ENCODE results near the gene SKAP2.

The SKAP2 gene

DNA sequence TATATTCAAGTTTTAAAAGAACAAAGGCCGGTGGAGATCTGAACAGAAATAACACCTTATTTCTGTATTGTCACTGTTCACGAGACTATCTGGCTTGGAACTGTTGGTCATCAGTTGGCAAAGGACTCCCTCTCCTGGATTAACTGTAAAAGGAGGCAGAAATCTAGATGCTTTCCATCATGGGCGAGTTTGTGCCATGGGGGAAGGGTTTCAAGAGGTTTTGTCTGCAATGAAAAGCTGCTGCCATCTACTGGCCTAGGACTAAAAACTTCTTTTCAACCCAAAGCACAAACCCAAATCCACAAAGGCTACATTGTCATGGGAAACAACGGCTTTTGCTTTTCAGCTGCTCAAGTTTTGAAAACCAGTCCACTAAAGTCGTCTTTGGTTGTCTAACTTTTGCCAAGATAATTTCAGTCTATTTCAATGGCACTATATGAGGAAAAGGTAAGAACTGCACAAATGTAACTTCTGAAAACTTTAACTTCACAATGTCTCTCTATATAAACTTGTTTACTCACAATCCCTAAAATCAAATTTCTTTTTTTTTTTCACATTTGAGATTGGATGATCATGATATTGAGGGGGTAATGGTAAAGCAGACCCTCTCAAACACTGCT, 196.8 kb downstream of the SKAP2 start:
- no peak overlapping the region for H3K27ac ChIP-seq (ENCODE audit: low read length)
- H3K4me3 ChIP-seq (ENCODE audit: low read length): no peak overlapping the region
- whole genome bisulfite sequencing (ENCODE audit: insufficient coverage, insufficient read length): no CpG with 5 or more reads among the region's 5 CpGs
- no peaks in the 10 kb centered on the region for H3K4me1 ChIP-seq (ENCODE audit: control insufficient read depth, insufficient read depth, low read length)
- no peaks in the 10 kb centered on the region for H3K27me3 ChIP-seq (ENCODE audit: control insufficient read depth, insufficient read depth, low read length)
- H3K9me3 ChIP-seq (ENCODE audit: control insufficient read depth, insufficient read depth, low read length): no peaks in the 10 kb centered on the region
- no peaks in the 10 kb centered on the region for H3K36me3 ChIP-seq (ENCODE audit: control insufficient read depth, insufficient read depth, low read length)
- DNase-seq (ENCODE audit: low read depth, low spot score): peak; percentile 94

DNA sequence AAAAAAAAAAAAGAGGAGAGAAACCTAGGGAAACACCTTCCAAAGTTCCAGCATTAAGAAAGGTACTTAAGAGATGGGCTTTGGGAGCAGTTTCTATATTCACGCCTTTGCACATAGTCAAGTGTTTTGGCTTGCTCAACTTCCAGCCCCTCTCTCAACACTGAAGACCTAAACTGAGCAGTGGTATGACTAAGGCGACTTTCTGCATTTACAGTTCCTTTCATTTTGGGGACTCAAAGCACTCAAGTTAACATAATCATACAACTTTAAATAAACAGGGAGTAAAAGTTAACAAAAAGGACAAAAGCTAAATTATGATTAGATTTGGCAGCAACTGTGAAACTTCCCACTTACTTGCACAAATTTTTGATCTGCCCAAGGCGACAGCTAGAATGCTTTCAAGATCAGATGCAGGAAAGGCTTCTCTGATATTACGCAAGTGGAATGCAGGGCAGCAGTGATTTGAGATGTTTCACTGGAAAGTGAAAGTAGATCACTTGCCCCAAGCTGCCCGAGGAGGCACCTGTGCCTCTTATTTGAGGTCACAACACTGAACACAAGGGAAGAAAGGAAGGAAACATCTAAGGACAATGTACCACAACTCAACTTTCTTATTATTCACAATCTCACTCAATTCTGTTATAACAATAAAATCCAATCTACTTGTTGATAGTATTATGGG, 199.5 kb downstream of the SKAP2 start:
- Histone ChIP-seq H3K4me1 (ENCODE audit: control insufficient read depth, insufficient read depth, low read length) (no peaks in the 10 kb centered on the region), H3K27me3 (ENCODE audit: control insufficient read depth, insufficient read depth, low read length) (no peaks in the 10 kb centered on the region), H3K4me3 (ENCODE audit: low read length) (no peak overlapping the region), H3K36me3 (ENCODE audit: control insufficient read depth, insufficient read depth, low read length) (no peaks in the 10 kb centered on the region), H3K27ac (ENCODE audit: low read length) (no peak overlapping the region), H3K9me3 (ENCODE audit: control insufficient read depth, insufficient read depth, low read length) (no peaks in the 10 kb centered on the region)
- WGBS (ENCODE audit: insufficient coverage, insufficient read length): no CpG with 5 or more reads among the region's 5 CpGs
- no peak for DNase-seq (ENCODE audit: low read depth, low spot score)

DNA sequence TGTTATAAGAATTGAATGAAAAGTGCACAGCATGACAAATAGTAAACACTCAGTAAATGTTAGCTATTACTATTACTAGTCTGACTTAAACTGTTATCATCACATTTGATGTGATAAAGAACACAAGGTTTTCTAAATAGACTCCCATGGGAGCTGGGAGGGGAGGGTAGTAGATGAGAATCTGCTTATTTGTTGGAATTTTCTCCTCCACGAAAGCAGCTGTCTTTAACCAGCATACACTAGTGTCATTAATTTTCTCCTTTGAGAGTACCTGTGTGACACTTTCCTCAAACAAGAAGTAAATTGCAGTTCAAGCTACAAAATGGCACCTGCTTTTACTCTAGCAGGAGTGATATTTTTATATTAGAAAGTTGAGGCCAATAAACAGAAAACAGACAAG, 200.1 kb downstream of the SKAP2 start:
- no peak overlapping the region for H3K27ac ChIP-seq (ENCODE audit: low read length)
- no peak for DNase-seq (ENCODE audit: low read depth, low spot score)
- H3K4me1 ChIP-seq (ENCODE audit: control insufficient read depth, insufficient read depth, low read length): no peaks in the 10 kb centered on the region
- no peak overlapping the region for H3K4me3 ChIP-seq (ENCODE audit: low read length)
- no peaks in the 10 kb centered on the region for H3K27me3 ChIP-seq (ENCODE audit: control insufficient read depth, insufficient read depth, low read length)
- no CpG with 5 or more reads among the region's 1 CpG for WGBS (ENCODE audit: insufficient coverage, insufficient read length)
- no peaks in the 10 kb centered on the region for H3K9me3 ChIP-seq (ENCODE audit: control insufficient read depth, insufficient read depth, low read length)
- H3K36me3 ChIP-seq (ENCODE audit: control insufficient read depth, insufficient read depth, low read length): no peaks in the 10 kb centered on the region

DNA sequence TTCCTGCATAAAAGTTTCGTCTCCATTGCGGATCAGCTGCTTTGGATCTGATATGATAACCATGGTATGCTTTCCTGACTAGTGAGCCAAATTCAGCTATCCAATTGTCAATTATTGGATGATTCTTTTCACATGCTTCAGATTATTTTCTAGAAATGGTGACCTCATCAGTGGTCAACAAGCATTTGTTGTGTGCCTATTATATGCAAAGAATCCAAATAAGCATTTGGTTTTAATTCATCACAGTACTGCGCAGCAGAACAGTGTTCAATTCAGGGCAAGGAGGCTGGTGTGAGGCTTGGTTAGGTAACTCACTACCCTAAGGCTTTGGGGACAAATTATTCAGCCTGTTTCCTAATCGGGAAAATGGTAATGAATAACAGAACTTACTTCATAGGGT, 200.5 kb downstream of the SKAP2 start:
- H3K4me1 ChIP-seq (ENCODE audit: control insufficient read depth, insufficient read depth, low read length): no peaks in the 10 kb centered on the region
- no peak overlapping the region for H3K4me3 ChIP-seq (ENCODE audit: low read length)
- no peak overlapping the region for H3K27ac ChIP-seq (ENCODE audit: low read length)
- no peak for DNase-seq (ENCODE audit: low read depth, low spot score)
- no CpG with 5 or more reads among the region's 4 CpGs for WGBS (ENCODE audit: insufficient coverage, insufficient read length)
- no peaks in the 10 kb centered on the region for H3K27me3 ChIP-seq (ENCODE audit: control insufficient read depth, insufficient read depth, low read length)
- H3K9me3 ChIP-seq (ENCODE audit: control insufficient read depth, insufficient read depth, low read length): no peaks in the 10 kb centered on the region
- H3K36me3 ChIP-seq (ENCODE audit: control insufficient read depth, insufficient read depth, low read length): no peaks in the 10 kb centered on the region

DNA sequence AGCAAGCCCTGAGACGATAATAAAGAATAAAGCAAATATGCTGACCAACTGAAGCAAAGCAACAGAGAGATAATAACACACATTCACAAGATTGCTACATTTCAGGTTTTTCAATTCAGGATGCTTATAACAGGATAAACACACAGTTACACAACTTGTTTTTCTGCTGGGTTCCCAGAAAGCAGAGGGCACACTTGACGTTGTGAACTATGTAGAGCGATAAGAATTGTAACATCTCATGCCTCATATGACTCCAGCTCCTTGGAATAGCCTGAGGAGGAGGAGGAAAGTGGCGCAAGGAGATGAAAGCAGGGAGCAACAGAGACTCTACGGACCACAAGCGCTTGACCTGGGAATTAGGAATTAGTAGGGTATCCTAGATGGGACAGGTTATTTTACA, 201.7 kb downstream of the SKAP2 start:
- H3K9me3 ChIP-seq (ENCODE audit: control insufficient read depth, insufficient read depth, low read length): no peaks in the 10 kb centered on the region
- no peaks in the 10 kb centered on the region for H3K27me3 ChIP-seq (ENCODE audit: control insufficient read depth, insufficient read depth, low read length)
- no peaks in the 10 kb centered on the region for H3K36me3 ChIP-seq (ENCODE audit: control insufficient read depth, insufficient read depth, low read length)
- H3K4me3 ChIP-seq (ENCODE audit: low read length): no peak overlapping the region
- WGBS (ENCODE audit: insufficient coverage, insufficient read length): no CpG with 5 or more reads among the region's 6 CpGs
- no peak overlapping the region for H3K27ac ChIP-seq (ENCODE audit: low read length)
- DNase-seq (ENCODE audit: low read depth, low spot score): no peak
- no peaks in the 10 kb centered on the region; the same call in 1 of the 2 replicates for H3K4me1 ChIP-seq (ENCODE audit: control insufficient read depth, insufficient read depth, low read length)

DNA sequence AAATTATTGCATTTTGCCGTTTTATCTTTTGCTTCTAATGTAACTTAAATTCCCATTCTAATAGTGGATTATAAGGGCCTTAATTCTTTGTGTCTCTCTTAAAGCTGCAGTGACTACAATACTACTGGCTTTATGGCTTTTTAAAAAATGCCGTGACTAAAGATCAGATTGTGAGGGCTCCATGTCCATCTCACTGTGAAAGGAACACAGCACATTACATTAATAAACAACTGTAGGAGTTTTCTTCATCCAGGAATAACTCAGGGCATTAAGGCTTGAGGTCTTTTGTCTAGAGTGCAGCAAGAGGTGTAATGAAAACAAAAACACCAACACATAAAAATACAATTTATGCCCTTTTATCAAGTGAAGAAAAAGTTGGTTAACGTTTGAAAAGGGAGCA, 205.3 kb downstream of the SKAP2 start:
- Histone ChIP-seq H3K4me3 (ENCODE audit: low read length) (no peak overlapping the region), H3K4me1 (ENCODE audit: control insufficient read depth, insufficient read depth, low read length) (peaks cover 2% of the 10 kb centered on the region), H3K27ac (ENCODE audit: low read length) (no peak overlapping the region), H3K36me3 (ENCODE audit: control insufficient read depth, insufficient read depth, low read length) (no peaks in the 10 kb centered on the region), H3K9me3 (ENCODE audit: control insufficient read depth, insufficient read depth, low read length) (no peaks in the 10 kb centered on the region), H3K27me3 (ENCODE audit: control insufficient read depth, insufficient read depth, low read length) (no peaks in the 10 kb centered on the region)
- WGBS (ENCODE audit: insufficient coverage, insufficient read length): 100% methylated on average over 1 of the region's 3 CpGs
- no peak for DNase-seq (ENCODE audit: low read depth, low spot score)

DNA sequence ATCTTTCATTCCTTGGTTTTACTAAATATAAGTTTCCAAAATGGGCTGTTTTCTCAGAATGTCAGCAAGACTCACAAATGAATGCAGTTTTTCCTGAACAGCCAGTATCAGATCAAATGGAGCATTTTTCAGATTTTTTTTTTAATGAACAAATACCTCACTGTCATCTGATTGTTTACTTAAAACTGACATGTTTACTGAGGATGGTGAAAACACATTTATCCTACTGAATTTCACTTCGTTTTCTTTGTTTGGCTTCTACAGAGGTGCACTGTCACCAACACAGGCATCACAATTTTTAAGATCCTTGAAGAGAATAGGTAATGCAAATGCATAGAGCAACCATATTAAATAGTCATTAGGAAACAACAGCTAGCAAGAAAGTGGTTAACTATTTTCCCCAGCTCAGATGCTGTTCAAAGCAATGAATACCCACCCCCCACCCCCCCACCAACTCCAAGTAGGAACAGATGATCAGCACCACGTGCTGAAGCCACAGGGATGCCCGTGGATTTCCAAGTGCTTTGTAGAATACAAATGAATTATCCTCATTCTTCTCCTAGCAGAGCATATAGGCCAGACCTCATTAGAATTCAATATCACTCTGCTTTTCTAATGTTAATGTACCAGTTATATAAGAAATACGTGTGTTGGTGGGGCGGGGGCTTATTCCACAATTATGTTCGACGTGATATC, 205.9 kb downstream of the SKAP2 start:
- H3K4me1 ChIP-seq (ENCODE audit: control insufficient read depth, insufficient read depth, low read length): peaks cover 4% of the 10 kb centered on the region
- H3K27me3 ChIP-seq (ENCODE audit: control insufficient read depth, insufficient read depth, low read length): no peaks in the 10 kb centered on the region

DNA sequence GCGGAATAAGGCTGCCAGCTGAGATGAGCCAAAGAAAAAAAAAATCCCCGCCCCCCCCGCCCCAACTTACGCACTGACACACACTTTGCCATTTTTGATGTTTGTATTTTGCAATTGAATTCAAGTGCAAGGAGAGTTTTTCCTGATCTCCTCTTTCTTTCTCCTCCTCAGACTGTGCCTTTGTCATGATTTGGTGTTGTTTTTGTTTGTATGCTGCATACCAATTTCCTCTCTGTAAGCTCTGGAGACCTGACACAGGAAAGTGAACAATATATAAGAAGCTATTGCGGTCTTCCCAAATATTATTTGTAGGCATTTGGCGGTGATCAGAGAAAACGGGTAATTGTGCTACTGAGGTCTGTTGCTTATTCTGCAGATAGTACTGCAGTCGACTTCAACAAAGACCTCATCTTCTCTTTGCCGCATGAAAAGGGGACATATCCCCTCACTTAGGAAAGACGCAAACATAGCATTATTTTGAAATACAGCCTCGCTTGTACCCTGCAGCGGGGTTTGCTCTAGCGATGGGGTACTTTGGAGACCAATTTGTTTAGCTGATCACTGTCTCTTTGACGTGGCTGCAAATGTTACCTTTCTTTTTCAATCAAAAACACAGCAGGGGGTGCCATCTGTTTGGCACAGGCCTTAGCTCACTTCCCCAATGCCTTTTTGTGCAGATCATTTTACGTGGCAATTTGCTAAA, 206.6 kb downstream of the SKAP2 start:
- no peaks in the 10 kb centered on the region for H3K27me3 ChIP-seq (ENCODE audit: control insufficient read depth, insufficient read depth, low read length)
- 0 out of 2 replicates have a peak, but pooled peaks cover 2% of the 10 kb centered on the region for H3K9me3 ChIP-seq (ENCODE audit: control insufficient read depth, insufficient read depth, low read length)
- no CpG with 5 or more reads among the region's 15 CpGs for WGBS (ENCODE audit: insufficient coverage, insufficient read length)
- peak overlapping the region; percentile 68 for H3K27ac ChIP-seq (ENCODE audit: low read length)
- H3K4me3 ChIP-seq (ENCODE audit: low read length): 0 out of 2 replicates have a peak overlapping the region, but pooled peaks have one; percentile 7
- DNase-seq (ENCODE audit: low read depth, low spot score): no peak
- H3K4me1 ChIP-seq (ENCODE audit: control insufficient read depth, insufficient read depth, low read length): peaks cover 6% of the 10 kb centered on the region
- no peaks in the 10 kb centered on the region for H3K36me3 ChIP-seq (ENCODE audit: control insufficient read depth, insufficient read depth, low read length)

More for the DNA sequence above, 205.9 kb downstream of the SKAP2 start:
- no peaks in the 10 kb centered on the region for H3K36me3 ChIP-seq (ENCODE audit: control insufficient read depth, insufficient read depth, low read length)
- WGBS (ENCODE audit: insufficient coverage, insufficient read length): no CpG with 5 or more reads among the region's 7 CpGs
- H3K27ac ChIP-seq (ENCODE audit: low read length): no peak overlapping the region
- no peaks in the 10 kb centered on the region for H3K9me3 ChIP-seq (ENCODE audit: control insufficient read depth, insufficient read depth, low read length)
- no peak overlapping the region for H3K4me3 ChIP-seq (ENCODE audit: low read length)
- no peak for DNase-seq (ENCODE audit: low read depth, low spot score)

DNA sequence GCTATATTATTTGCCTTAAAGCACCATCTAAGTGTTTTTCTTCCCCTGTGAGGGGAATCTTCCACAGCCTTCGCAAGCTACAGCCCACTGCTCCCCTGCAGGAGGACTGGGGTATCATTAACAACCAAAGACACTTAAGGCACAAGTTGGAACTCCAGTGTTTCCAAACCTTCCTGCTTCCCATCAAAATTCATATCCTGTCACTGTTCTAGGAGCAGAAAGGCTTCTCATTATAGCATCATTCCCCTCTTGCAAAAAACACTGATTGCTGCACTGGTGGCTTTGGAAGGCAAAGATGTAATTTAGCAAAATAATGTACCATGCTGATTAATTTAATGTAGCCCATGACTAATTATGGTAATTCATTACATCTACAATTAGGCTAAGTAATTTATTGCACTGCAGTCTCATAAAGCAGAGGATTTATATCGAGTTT, 207.2 kb downstream of the SKAP2 start:
- no peaks in the 10 kb centered on the region for H3K27me3 ChIP-seq (ENCODE audit: control insufficient read depth, insufficient read depth, low read length)
- H3K4me3 ChIP-seq (ENCODE audit: low read length): no peak overlapping the region
- peaks cover 6% of the 10 kb centered on the region for H3K4me1 ChIP-seq (ENCODE audit: control insufficient read depth, insufficient read depth, low read length)
- WGBS (ENCODE audit: insufficient coverage, insufficient read length): no CpG with 5 or more reads among the region's 2 CpGs
- H3K9me3 ChIP-seq (ENCODE audit: control insufficient read depth, insufficient read depth, low read length): 0 out of 2 replicates have a peak, but pooled peaks cover 2% of the 10 kb centered on the region
- no peak overlapping the region for H3K27ac ChIP-seq (ENCODE audit: low read length)
- DNase-seq (ENCODE audit: low read depth, low spot score): no peak
- no peaks in the 10 kb centered on the region for H3K36me3 ChIP-seq (ENCODE audit: control insufficient read depth, insufficient read depth, low read length)

DNA sequence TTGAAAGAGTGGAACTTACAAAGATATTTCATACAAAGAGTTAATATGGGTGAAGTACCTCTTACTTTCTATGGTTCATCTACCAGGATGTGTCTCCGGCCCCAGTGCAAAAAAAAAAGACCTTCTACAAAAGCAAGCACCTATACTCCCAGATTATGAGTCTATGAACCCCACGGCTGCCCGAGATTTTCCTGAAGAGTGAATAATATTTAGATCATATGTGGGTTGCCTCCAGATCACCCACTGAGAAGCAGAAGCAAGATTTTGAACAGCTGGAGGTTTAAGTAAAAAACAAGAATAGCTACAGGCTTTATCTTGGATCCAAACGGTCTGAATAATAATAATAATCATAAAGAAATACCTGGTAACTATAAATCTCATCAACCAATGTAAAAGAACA, 207.7 kb downstream of the SKAP2 start:
- Histone ChIP-seq H3K9me3 (ENCODE audit: control insufficient read depth, insufficient read depth, low read length) (0 out of 2 replicates have a peak, but pooled peaks cover 2% of the 10 kb centered on the region), H3K4me1 (ENCODE audit: control insufficient read depth, insufficient read depth, low read length) (peaks cover 6% of the 10 kb centered on the region), H3K27me3 (ENCODE audit: control insufficient read depth, insufficient read depth, low read length) (no peaks in the 10 kb centered on the region), H3K4me3 (ENCODE audit: low read length) (no peak overlapping the region), H3K27ac (ENCODE audit: low read length) (no peak overlapping the region), H3K36me3 (ENCODE audit: control insufficient read depth, insufficient read depth, low read length) (no peaks in the 10 kb centered on the region)
- no CpG with 5 or more reads among the region's 4 CpGs for WGBS (ENCODE audit: insufficient coverage, insufficient read length)
- DNase-seq (ENCODE audit: low read depth, low spot score): no peak
